Mesodermal cell (in vitro differentiated cells): ENCODE measurements around the gene SGSM1.

ENCODE experiments used
- H3K27ac ChIP-seq: 2 replicates; pipeline ENCODE4 v1.7.0; 2013; ENCODE audit warnings: mild to moderate bottlenecking, low read depth, low read length, moderate library complexity; ENCODE audit not compliant: severe bottlenecking
- H3K36me3 ChIP-seq: 2 replicates; pipeline ENCODE4 v1.7.1; 2013; ENCODE audit warnings: mild to moderate bottlenecking, low read length, moderate library complexity; ENCODE audit not compliant: control insufficient read depth, insufficient read depth
- H3K4me1 ChIP-seq: one replicate; pipeline ENCODE4 v1.7.1; 2013; ENCODE audit warnings: mild to moderate bottlenecking, low read length; ENCODE audit not compliant: insufficient read depth, control insufficient read depth, poor library complexity, severe bottlenecking
- H3K4me3 ChIP-seq: 2 replicates; pipeline ENCODE4 v1.7.0; 2013; ENCODE audit warnings: low read length, control low read depth, mild to moderate bottlenecking; ENCODE audit not compliant: insufficient read depth, poor library complexity, severe bottlenecking; ENCODE audit errors: extremely low read depth
- H3K9me3 ChIP-seq: 2 replicates; pipeline ENCODE4 v1.7.1; 2013; ENCODE audit warnings: mild to moderate bottlenecking, low read length, moderate library complexity; ENCODE audit not compliant: control insufficient read depth
- WGBS, 2 experiments: methylation state at CpG; one replicate each; pipeline ENCODE4 v1.1.5; 2013; ENCODE audit warnings: missing lambda C conversion rate in 2 of 2; ENCODE audit not compliant: insufficient coverage in 2 of 2; 5-methylcytosine and 5-hydroxymethylcytosine counted together

Gene SGSM1

DNA sequence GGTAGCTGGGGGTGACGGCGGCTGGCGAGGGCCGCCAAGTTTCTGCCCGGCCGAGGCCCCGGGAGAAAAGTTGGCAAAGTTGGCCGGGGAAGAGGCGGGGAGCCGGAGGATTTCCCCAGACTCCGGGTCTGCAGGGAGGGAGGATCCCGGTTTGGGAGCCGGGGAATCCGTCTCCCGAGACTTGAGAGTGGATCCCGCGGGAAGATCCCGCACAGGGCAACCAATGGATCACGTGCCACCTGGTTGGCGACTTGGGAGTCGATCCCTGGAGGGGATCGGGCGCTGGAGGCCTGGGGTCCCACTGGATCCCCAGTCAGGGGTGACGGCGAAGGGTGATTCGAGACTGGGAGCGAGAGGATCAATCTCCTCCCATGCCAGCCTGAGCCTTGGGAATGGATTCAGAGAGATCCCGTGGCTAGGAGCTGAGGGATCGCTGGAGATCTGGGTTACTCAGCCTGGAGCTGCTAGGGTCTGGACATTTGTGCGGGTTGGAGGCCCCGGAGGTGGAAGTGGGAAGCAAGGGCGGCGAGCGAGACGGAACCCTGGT lies 146.9 kb downstream of the SGSM1 start:
- Histone ChIP-seq H3K9me3 (no peaks in the 10 kb centered on the region), H3K36me3 (no peaks in the 10 kb centered on the region), H3K4me1 (peaks cover 22% of the 10 kb centered on the region), H3K27ac (peak overlapping the region; percentile 88), H3K4me3 (peak overlapping the region; percentile 66)
- WGBS, 2 experiments = 0% methylated on average over 28 to 35 of the region's 35 CpGs

DNA sequence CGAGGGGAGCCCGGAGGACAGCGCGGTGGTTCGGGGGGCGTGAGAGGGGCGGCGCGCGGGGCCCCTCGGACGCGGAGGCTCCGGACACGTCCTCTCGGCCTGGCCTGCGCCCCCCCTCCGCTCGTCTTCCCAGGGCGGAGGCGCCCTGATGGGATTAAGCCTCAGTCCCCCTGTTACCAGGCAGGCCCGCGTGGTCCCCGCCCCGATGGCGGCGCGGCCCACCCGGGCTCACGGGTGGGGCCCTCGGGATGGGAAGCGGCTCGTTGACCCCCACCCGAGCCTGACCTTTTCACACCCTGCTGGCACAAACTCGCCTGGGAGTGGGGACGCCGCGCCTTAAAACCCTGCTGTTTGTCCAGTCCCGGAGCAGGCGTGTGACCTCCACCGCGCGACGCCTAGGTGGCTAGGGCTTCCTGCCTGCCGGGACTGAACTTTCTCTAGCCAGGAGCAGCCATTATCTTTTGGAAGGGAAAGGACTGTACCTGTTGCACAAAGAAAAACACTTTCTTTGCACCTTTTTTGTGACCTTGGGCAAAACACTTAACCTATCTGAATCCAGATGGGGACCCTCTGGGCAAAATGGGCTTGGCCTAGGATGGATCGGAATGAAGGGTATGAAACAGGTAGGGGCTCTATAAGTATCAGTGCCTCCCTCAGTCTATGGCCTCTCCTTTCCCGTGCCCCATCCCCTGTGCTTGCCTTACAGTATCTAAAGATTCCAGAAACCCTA lies 147.5 kb downstream of the SGSM1 start:
- H3K4me3 ChIP-seq = peak overlapping the region; percentile 66
- no peaks in the 10 kb centered on the region for H3K36me3 ChIP-seq
- H3K4me1 ChIP-seq = peaks cover 22% of the 10 kb centered on the region
- H3K9me3 ChIP-seq = no peaks in the 10 kb centered on the region
- peak overlapping the region; percentile 88 for H3K27ac ChIP-seq
- 5 to 6% methylated on average over 36 to 38 of the region's 47 CpGs for WGBS, 2 experiments

DNA sequence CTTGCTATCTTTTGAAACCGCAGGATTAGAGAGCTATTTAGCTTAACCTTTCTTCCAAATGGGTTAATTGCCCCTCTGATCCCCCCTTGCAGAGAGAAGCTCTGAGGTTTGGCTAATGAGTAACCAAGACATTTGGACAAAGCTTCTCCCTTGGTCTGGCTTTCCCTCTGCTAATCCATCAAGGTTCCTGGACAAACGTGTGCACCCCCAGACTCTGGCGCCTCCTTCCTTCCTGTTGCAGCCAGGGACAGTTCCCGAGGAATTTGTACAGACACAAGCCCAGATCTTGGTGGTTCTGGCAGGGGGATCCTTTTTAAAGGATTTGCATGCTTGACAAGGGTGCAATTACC lies 148.1 kb downstream of the SGSM1 start:
- peak overlapping the region; percentile 66 for H3K4me3 ChIP-seq
- H3K36me3 ChIP-seq = no peaks in the 10 kb centered on the region
- H3K27ac ChIP-seq = peak overlapping the region; percentile 88
- no peaks in the 10 kb centered on the region for H3K9me3 ChIP-seq
- peaks cover 22% of the 10 kb centered on the region for H3K4me1 ChIP-seq
- WGBS, 2 experiments = 63 to 64% methylated on average over 3 to 4 of the region's 4 CpGs

DNA sequence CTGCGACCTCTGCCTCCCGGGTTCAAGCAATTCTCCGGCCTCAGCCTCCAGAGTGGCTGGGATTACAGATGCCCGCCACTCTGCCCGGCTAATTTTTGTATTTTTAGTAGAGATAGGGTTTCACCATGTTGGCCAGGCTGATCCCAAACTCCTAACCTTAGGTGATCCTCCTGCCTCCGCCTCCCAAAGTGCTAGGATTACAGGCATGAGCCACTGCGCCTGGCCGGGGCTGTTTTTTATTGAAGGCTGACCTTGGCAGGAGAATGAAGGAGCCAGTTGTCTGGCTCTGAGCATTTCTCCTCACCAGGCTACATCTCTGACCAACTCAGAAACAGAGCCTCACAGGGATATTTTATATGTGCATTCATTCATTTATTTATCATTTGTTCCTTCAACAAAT lies 148.8 kb downstream of the SGSM1 start:
- Histone ChIP-seq H3K4me3 (no peak overlapping the region), H3K36me3 (no peaks in the 10 kb centered on the region), H3K9me3 (no peaks in the 10 kb centered on the region), H3K4me1 (peaks cover 22% of the 10 kb centered on the region), H3K27ac (no peak overlapping the region)
- 93 to 96% methylated on average over 4 to 6 of the region's 8 CpGs for WGBS, 2 experiments

DNA sequence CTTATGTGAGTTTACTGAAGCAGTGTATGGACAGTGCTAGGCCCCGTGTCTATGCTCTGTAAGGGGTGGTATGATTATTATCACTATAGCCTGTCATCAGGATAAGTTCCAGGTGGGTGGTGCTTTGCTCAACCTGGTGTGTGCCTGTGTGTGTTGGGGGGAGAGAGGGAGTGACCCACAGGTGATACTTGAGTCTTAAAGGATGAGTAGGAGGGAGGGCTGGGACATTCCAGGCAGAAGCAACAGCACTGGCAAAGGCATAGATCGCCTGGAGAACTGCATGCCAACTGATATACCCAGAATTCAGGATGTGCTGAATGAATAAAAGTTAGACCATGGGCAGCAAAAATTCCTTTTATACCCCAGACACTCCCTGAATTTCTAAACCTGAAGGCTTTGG lies 151.0 kb downstream of the SGSM1 start:
- peaks cover 4% of the 10 kb centered on the region for H3K9me3 ChIP-seq
- peaks cover 9% of the 10 kb centered on the region for H3K36me3 ChIP-seq
- 95 to 100% methylated on average over 1 to 2 of the region's 2 CpGs for WGBS, 2 experiments
- H3K27ac ChIP-seq = no peak overlapping the region
- H3K4me3 ChIP-seq = no peak overlapping the region
- H3K4me1 ChIP-seq = peaks cover 22% of the 10 kb centered on the region

DNA sequence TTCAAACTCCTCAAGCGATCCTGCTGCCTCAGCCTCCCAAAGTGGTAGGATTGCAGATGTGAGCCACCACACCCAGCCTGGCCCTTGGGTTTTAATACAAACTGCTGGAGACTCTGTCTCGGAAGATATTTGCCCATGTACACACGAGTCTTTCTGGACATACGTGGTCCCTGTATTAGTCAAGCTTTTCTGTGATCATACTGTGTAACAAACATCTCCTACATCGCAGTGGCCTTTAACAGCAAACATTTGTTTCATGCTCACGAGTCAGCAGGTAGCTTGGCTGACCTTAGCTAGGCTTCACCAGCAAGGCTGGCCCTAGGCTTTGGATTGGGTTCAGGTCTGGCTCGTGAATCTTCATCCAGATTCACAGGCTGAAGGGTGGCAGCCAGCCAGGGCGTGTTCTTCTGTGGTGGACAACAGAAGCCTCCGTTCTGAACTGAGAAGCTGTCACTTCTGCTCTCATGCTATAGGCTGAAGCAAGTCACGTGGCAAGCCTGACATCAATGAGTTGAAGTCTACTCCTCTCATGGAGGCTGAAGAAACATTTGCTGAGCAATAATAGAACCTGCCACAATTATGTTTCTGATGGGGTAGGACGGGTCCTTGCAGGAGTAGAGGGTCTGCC lies 155.3 kb downstream of the SGSM1 start:
- H3K9me3 ChIP-seq = peaks cover 4% of the 10 kb centered on the region
- 98% methylated on average over 11 of the region's 11 CpGs for WGBS, 2 experiments
- H3K4me3 ChIP-seq = no peak overlapping the region
- no peak overlapping the region for H3K27ac ChIP-seq
- peaks cover 17% of the 10 kb centered on the region for H3K36me3 ChIP-seq
- peaks cover 4% of the 10 kb centered on the region for H3K4me1 ChIP-seq

DNA sequence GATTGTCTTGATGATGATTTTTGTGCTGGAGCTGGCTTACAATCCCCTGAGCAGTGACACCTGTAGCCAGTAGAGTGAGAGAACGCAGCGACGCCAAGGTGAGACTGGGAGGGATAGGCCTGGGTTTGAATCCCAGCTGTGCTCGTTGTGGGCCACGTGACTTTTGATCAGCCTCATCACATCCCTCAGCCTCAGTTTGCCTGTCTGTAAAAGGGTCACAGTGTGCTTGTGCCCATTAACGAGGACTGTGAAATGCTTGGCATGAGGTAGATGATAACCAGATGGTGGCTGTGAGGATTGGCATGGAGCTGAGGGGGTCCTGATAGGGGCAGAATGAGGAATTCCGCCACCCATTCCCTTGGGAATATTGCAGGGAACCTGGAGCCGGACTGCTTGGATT lies 156.1 kb downstream of the SGSM1 start:
- Histone ChIP-seq H3K27ac (no peak overlapping the region), H3K9me3 (peaks cover 4% of the 10 kb centered on the region), H3K4me3 (no peak overlapping the region), H3K36me3 (peaks cover 17% of the 10 kb centered on the region), H3K4me1 (peaks cover 10% of the 10 kb centered on the region)
- WGBS, 2 experiments = 93 to 98% methylated on average over 3 to 5 of the region's 8 CpGs

DNA sequence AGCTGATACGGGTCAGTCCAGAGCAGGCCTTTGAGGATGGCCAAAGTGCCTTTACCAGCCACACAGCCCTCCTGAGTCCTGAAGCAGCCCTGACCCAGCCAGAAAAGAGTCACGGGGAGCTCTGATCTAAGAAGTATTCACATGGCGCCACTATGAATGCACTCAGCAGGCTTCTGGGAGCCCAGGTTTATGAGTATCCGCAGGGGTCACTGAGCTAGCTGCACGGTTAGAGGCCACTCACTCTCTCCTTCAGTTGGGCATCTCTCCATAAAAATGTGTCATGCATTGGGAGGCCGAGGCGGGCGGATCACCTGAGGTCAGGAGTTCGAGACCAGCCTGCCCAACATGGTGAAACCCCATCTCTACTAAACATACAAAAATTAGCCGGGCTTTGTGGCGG lies 156.8 kb downstream of the SGSM1 start:
- no peak overlapping the region for H3K27ac ChIP-seq
- 93 to 94% methylated on average over 6 to 11 of the region's 11 CpGs for WGBS, 2 experiments
- H3K9me3 ChIP-seq = peaks cover 4% of the 10 kb centered on the region
- peaks cover 17% of the 10 kb centered on the region for H3K36me3 ChIP-seq
- H3K4me3 ChIP-seq = no peak overlapping the region
- peaks cover 17% of the 10 kb centered on the region for H3K4me1 ChIP-seq

DNA sequence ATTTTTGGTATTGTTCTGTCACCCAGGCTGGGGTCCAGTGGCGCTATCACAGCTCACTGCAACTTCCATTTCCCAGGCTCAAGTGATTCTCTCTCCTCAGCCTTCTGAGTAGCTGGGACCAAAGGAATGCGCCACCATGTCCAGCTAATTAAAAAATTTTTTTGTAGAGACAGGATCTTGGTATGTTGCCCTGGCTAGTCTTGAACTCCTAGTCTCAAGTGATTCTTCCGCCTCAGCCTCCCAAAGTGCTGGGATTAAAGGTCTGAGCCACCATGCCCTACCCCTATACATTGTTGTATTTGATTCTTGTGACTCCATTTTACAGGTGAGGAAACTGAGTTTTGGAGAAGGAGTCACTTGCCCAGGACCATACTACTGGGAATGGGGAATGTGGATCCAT lies 158.4 kb downstream of the SGSM1 start:
- H3K36me3 ChIP-seq = peaks cover 17% of the 10 kb centered on the region
- no peak overlapping the region for H3K4me3 ChIP-seq
- H3K9me3 ChIP-seq = peaks cover 4% of the 10 kb centered on the region
- no peak overlapping the region for H3K27ac ChIP-seq
- H3K4me1 ChIP-seq = peaks cover 33% of the 10 kb centered on the region
- WGBS, 2 experiments = 100% methylated on average over 1 to 2 of the region's 3 CpGs

DNA sequence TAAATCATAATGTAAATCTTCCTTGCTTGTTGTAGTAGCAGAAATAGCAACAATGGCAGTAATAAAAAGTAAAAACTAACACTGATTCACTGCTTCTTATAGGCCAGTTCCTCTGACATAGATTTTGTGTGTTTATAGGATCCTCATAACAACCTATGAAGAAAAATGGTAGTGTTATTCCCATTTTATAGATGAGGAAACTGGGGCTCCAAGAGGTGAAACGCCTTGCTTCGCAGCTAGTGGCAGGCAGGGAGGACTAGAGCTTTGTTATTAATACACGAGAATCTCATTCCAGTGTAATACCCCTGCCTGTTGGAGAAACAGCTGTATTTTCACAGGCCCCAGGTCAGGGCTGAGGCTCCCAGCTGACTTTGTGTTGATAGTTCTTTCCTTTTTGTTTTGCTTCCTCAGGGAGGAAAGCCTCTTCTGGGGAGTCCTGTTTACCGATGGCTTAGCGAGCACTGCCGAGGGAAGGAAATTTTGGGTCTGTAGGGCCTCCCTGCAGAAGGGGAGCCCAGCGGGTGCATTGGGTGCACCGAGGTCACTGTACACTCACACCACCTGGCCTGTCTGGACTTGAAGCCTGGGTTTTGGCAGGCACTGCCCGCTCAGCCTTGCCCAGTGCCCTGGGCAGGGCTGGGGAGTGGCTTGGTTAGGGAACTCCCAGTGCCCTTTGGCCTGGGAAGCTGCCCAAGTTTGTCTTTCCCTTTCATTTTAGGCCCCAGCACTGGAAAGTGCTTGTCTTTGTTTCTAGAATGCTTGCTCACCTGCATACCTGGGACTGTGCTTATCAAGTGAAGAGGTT lies 160.0 kb downstream of the SGSM1 start:
- WGBS, 2 experiments = 87 to 95% methylated on average over 9 of the region's 9 CpGs
- Histone ChIP-seq H3K27ac (peak overlapping the region; percentile 19), H3K36me3 (peaks cover 17% of the 10 kb centered on the region)

More for the DNA sequence above, 160.0 kb downstream of the SGSM1 start:
- Histone ChIP-seq H3K9me3 (peaks cover 2% of the 10 kb centered on the region), H3K4me1 (peaks cover 45% of the 10 kb centered on the region), H3K4me3 (no peak overlapping the region)
